Ascending aorta (tissue), 2 donors: ENCODE measurements around the gene OCA2. TPM values are rescaled to one million over a fixed set of nuclear protein-coding genes. Genes with fewer than 3 reads are reported as not detected.
A peak's percentile ranks its signal among the peaks of the same experiment; 100 is the strongest.

ENCODE experiments used
- DNase-seq, 2 donors: peaks; one replicate each; pipeline ENCODE4 v3.0.0-alpha.2; 2019; ENCODE audit warnings: low spot score in 2 of 2
- H3K27ac ChIP-seq, 2 donors: fragments of 200-600 bp; sonication (generic); one replicate each; pipeline ENCODE4 v1.5.1; 2016 to 2017; ENCODE audit warnings: mild to moderate bottlenecking in 1 of 2
- H3K27me3 ChIP-seq: fragments of 200-600 bp; sonication (generic); one replicate; pipeline ENCODE4 v1.5.1; 2017
- H3K36me3 ChIP-seq, 2 donors: fragments of 200-600 bp; sonication (generic); one replicate each; pipeline ENCODE4 v1.5.1; 2016
- H3K4me1 ChIP-seq, 2 donors: fragments of 200-600 bp; sonication (generic); one replicate each; pipeline ENCODE4 v1.5.1; 2016 to 2017; ENCODE audit warnings: mild to moderate bottlenecking in 1 of 2
- H3K4me3 ChIP-seq, 2 donors: fragments of 200-600 bp; sonication (generic); one replicate each; pipeline ENCODE4 v1.5.1; 2016 to 2017; ENCODE audit warnings: mild to moderate bottlenecking in 1 of 2
- H3K9me3 ChIP-seq, 2 donors: fragments of 200-600 bp; sonication (generic); one replicate each; pipeline ENCODE4 v1.5.1; 2016
- intact Hi-C: fragments of 100-400 bp; cut with DNase I; formaldehyde crosslinking; loops from one replicate; pipeline ENCODE4 v1.15.1; 2023
- total RNA-seq: library from RNA; depleted of rRNA; stranded (reverse); fragments of >200 nt; gene quantifications from one replicate; pipeline ENCODE4 v1.1.0, GENCODE V29; 2016
- TF ChIP-seq, protein P1 (sequence below), 3 experiments: fragments of 200-600 bp in 2 of 3; fragments of 450-650 bp in 1 of 3; sonication (generic) in 2 of 3; IDR thresholded peaks; one replicate each; pipeline ENCODE4 v1.5.1; 2016 to 2019; ENCODE audit warnings: antibody characterized with exemption in 3 of 3, mild to moderate bottlenecking in 1 of 3, moderate library complexity in 1 of 3

The OCA2 gene
- total RNA-seq, 1 donor from 2014 or later: 1.2 TPM

DNA sequence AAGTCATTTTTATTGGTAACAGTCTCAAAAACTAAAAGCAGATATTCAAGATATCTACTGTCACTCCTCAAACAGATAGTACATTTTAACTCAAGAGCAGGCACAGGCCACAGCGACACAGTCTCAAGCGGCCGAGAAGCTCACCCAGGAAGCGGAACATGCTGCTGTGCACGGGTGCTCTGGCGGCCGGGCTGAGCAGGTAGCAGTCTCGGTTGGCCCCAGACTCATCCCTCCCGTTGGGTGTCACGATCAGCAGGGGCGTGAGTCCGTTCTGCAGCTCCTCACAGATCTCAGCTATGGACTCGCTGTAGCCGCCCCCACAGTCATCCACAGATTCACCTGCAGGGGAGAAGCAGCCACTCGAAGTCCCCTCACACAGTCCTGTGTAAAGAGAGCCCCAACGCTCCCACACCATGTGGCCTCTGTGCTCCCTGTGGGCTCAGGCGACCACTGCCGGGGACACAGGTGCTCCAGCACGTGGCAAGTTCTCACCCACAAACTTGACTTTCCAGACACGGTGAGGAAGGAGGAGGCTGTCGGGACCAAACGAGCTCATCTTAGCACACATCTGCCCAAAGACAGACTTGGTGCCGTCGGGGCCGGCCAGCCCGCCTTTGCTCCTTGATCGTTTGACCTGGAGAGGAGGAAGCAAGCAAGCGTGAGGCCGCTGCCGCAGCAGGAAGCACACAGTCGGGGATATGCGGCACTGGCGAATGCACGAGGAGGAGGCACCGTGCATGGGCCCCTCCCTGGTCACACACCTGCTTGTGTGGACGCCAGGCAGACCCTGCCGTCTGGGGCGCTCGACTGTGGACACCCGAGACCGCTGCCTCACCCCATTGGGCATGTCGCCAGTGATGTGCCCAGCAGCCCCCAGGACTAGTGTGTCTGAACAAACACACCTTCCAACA lies 17.7 kb upstream of the OCA2 start:
- no peak overlapping the region for H3K27ac ChIP-seq
- peaks cover 66 to 92% of the 10 kb centered on the region in 2 donors for H3K36me3 ChIP-seq
- H3K27me3 ChIP-seq: no peaks in the 10 kb centered on the region
- no peaks in the 10 kb centered on the region for H3K9me3 ChIP-seq
- H3K4me3 ChIP-seq: no peak overlapping the region
- DNase-seq: peak in 1 of 2 donors; percentile 57
- intact Hi-C loops: no loop called here
- H3K4me1 ChIP-seq: no peaks in the 10 kb centered on the region
- TF ChIP-seq, protein P1, sequence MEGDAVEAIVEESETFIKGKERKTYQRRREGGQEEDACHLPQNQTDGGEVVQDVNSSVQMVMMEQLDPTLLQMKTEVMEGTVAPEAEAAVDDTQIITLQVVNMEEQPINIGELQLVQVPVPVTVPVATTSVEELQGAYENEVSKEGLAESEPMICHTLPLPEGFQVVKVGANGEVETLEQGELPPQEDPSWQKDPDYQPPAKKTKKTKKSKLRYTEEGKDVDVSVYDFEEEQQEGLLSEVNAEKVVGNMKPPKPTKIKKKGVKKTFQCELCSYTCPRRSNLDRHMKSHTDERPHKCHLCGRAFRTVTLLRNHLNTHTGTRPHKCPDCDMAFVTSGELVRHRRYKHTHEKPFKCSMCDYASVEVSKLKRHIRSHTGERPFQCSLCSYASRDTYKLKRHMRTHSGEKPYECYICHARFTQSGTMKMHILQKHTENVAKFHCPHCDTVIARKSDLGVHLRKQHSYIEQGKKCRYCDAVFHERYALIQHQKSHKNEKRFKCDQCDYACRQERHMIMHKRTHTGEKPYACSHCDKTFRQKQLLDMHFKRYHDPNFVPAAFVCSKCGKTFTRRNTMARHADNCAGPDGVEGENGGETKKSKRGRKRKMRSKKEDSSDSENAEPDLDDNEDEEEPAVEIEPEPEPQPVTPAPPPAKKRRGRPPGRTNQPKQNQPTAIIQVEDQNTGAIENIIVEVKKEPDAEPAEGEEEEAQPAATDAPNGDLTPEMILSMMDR (IDR thresholded peaks at IDR 0.05): no peak

DNA sequence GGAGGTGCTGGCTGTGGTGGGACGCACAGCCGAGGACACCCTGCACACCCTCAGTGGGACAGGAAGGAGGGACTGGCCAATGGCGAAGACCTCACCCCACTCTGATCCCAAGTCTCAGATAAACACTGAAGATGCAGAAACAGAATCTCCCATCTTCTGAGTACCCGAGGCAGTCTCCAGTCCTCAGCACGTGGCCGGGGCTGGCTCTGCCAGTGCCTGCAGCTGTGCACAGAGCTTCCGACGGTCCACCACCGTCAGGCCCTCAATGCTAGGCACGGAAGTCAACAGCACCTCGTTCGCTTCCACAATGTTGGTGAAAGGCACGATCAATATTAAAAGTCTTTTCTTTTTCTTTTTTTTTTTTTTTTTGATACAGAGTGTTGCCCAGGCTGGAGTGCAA lies 16.8 kb upstream of the OCA2 start:
- Histone ChIP-seq H3K4me3 (no peak overlapping the region), H3K36me3 (peaks cover 63 to 91% of the 10 kb centered on the region in 2 donors), H3K27me3 (no peaks in the 10 kb centered on the region), H3K9me3 (no peaks in the 10 kb centered on the region), H3K4me1 (no peaks in the 10 kb centered on the region), H3K27ac (no peak overlapping the region)
- TF ChIP-seq, protein P1 (IDR thresholded peaks at IDR 0.05): no peak
- DNase-seq: peak in 1 of 2 donors; percentile 25
- intact Hi-C loops: no loop called here

GRCh38 chr15:28114721-28115622 lies 15.9 kb upstream of the OCA2 start:
- Histone ChIP-seq H3K4me3 (no peak overlapping the region), H3K36me3 (peaks cover 55 to 82% of the 10 kb centered on the region in 2 donors), H3K9me3 (no peaks in the 10 kb centered on the region), H3K27ac (no peak overlapping the region), H3K4me1 (peaks cover 0 to 2% of the 10 kb centered on the region in 2 donors), H3K27me3 (no peaks in the 10 kb centered on the region)
- TF ChIP-seq, protein P1 (IDR thresholded peaks at IDR 0.05): no peak
- intact Hi-C loops: no loop called here
- peak in 1 of 2 donors; percentile 54 for DNase-seq

DNA sequence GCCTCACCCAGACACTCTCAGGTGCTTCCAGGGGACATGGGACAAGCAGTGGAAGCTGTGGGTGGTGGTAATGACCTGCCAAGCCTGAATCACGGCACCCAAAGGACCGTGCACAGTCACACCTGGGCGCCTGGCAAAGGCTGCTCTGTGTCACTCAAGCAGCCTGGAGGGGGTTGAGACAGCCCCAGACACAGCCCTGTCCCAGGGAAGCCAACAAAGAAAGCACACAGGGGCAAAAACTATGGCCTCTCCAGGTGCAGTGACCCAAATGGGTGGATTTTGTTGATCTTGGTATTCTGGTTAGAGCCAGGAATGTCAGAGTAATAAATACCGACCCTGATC lies 15.0 kb upstream of the OCA2 start:
- no peak overlapping the region for H3K27ac ChIP-seq
- TF ChIP-seq, protein P1 (IDR thresholded peaks at IDR 0.05): no peak
- no peaks in the 10 kb centered on the region for H3K27me3 ChIP-seq
- H3K9me3 ChIP-seq: no peaks in the 10 kb centered on the region
- H3K4me1 ChIP-seq: peaks cover under 1 to 11% of the 10 kb centered on the region in 2 donors
- no peak for DNase-seq
- no peak overlapping the region for H3K4me3 ChIP-seq
- intact Hi-C loops: no loop called here
- peaks cover 51 to 74% of the 10 kb centered on the region in 2 donors for H3K36me3 ChIP-seq

DNA sequence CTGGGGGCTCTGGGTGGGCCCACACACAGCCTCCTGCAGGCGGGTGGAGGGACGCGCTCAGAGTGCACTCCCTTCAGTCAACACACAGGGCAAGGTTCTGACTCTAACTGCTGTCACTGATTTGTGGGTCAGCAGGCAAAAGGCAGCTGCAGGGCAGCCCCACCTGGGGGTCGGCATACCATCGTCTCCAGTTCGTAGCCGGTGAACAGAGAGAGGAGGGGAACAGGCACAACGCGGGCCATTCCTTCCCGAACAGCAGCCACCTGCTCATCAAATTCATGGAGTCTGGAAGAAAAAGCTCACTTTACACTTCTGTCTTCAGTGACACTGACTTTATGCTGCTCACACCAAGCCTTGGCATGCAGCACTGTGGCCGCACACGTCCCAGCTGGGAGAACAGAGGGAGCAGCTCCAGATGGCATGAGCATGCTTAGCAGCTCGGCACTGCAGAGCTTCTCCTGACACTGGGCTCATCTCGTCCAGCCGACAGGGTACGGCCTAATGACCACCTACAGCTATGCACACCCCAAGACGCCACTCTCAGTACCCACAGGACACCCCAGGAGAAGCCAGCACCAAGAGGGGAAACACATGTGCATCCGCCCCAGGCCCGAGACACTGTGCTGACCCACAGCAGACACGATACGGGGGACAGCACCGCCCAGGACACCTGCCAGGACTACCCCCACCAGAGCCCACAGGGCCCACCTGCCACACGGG lies 14.4 kb upstream of the OCA2 start:
- Histone ChIP-seq H3K4me3 (no peak overlapping the region), H3K27me3 (no peaks in the 10 kb centered on the region), H3K27ac (no peak overlapping the region), H3K4me1 (peaks cover 3 to 12% of the 10 kb centered on the region in 2 donors), H3K9me3 (no peaks in the 10 kb centered on the region), H3K36me3 (peaks cover 51 to 70% of the 10 kb centered on the region in 2 donors)
- TF ChIP-seq, protein P1 (IDR thresholded peaks at IDR 0.05): no peak
- peak in 1 of 2 donors; percentile 56 for DNase-seq
- intact Hi-C loops: no loop called here
